ENCODE results near the gene PSME1.

The PSME1 gene

DNA sequence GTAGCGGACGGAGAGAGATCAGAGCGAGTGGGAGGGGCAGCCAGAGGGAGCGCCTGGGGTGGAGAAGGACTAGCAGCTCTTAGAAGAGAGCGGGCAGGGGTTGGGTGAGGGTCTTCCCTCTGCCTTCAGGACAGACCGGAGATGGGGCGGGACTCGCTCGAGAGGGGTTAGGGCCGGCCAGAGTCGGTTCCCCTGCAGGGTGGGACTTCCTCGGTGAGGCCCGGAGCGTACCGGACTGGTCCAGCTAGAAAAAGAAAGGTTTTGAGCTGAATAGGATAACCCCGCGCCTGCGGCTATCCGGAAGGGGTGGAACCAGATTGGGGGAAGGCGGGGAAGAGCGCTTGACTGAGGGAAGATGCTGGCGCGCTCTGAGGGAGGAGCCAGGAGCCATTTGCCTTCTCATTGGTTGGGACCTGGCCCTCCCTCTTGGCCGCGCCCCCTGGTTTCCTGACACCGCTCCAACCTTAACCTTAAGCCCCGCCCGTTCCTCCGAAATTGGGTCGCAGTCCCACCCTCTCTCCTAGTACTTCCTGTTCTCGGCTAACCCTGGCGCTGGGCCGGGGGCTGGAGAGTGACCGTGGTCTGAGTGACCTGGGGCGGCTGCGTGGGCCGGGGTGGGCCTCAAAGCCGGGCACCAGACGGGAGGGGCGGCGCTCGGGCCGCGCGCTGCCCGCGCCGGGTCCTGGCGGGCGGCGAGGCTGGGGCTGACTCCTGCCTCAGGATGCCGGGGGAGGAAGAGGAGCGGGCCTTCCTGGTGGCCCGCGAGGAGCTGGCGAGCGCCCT lies 11.2 kb downstream of the PSME1 start, which contains the start of gene RNF31:
RNF31 (plus strand) TSS at position 521 of the 783 bp plus-strand sequence; CDS start at position 722, 201 bp downstream.
- peak; percentile 97 for DNase-seq (ENCODE audit: low spot score)

DNA sequence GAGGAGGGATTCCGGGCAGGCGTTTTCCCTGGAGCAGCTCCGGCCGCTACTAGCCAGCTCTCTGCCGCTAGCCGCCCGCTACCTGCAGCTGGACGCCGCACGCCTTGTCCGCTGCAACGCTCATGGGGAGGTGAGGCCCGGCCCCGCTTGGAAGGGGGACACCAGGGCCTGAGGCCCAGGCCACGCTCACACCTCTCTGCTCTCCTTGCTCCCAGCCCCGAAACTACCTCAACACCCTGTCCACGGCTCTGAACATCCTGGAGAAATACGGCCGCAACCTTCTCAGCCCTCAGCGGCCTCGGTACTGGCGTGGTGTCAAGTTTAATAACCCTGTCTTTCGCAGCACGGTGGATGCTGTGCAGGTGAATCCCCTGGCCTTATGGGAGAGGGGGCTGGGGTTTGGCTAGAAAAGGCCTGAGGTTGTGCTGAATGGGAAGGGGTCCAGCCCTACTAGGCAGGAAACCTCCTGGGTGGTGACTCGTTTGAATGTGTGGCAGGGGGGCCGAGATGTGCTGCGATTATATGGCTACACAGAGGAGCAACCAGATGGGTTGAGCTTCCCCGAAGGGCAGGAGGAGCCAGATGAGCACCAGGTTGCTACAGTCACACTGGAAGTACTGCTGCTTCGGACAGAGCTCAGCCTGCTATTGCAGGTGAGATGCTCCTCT lies 11.9 kb downstream of the PSME1 start:
- DNase-seq (ENCODE audit: low spot score) = no peak

DNA sequence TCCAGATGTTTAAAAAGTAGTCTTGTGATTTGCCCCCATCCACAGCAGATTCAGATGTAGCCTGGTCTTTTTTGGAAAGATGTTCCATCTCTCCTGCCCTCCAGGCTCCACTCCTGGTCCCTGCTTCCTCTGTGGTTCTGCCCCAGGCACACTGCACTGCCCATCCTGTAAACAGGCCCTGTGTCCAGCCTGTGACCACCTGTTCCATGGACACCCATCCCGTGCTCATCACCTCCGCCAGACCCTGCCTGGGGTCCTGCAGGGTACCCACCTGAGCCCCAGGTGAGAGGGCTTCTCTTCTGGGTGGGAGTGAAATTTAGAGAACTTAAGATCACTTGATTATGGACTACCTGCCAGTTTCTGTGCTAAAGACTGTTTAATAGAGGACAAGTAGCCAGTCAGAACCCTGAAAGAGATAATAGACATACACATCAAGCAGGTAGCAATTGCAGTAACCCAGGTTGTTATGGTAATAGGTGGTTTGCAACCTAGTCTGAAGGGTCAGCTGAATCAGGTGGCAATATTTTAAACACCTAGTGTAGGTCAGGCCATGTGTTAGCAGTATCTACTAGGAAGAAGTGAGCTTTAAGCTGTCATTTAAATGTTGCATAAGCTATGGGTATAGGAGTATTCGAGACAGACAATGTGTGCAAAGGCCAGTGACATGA lies 13.4 kb downstream of the PSME1 start:
- DNase-seq (ENCODE audit: low spot score) = no peak

DNA sequence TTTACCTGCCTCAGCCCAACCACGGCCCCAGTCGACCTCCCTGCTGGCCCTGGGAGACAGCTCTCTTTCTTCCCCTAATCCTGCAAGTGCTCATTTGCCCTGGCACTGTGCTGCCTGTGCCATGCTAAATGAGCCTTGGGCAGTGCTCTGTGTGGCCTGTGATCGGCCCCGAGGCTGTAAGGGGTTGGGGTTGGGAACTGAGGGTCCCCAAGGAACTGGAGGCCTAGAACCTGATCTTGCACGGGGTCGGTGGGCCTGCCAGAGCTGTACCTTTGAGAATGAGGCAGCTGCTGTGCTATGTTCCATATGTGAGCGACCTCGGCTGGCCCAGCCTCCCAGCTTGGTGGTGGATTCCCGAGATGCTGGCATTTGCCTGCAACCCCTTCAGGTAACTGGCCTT lies 14.1 kb downstream of the PSME1 start:
- DNase-seq (ENCODE audit: low spot score) = no peak

DNA sequence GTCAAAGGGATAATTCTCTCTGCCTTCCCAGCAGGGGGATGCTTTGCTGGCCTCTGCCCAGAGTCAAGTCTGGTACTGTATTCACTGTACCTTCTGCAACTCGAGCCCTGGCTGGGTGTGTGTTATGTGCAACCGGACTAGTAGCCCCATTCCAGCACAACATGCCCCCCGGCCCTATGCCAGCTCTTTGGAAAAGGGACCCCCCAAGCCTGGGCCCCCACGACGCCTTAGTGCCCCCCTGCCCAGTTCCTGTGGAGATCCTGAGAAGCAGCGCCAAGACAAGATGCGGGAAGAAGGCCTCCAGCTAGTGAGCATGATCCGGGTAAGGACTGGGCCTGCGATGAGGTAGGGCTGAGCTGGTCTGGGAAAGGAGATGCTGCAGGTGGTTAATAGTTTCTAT lies 14.6 kb downstream of the PSME1 start:
- no peak for DNase-seq (ENCODE audit: low spot score)

DNA sequence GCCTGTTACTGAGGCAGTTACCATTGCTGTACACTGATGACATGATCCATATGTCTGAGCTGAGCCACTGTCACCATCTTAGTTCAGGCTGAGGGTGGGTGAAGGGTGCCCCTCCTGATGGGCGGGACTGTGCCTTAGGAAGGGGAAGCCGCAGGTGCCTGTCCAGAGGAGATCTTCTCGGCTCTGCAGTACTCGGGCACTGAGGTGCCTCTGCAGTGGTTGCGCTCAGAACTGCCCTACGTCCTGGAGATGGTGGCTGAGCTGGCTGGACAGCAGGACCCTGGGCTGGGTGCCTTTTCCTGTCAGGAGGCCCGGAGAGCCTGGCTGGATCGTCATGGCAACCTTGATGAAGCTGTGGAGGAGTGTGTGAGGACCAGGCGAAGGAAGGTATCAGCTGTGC lies 15.0 kb downstream of the PSME1 start:
- no peak for DNase-seq (ENCODE audit: low spot score)

DNA sequence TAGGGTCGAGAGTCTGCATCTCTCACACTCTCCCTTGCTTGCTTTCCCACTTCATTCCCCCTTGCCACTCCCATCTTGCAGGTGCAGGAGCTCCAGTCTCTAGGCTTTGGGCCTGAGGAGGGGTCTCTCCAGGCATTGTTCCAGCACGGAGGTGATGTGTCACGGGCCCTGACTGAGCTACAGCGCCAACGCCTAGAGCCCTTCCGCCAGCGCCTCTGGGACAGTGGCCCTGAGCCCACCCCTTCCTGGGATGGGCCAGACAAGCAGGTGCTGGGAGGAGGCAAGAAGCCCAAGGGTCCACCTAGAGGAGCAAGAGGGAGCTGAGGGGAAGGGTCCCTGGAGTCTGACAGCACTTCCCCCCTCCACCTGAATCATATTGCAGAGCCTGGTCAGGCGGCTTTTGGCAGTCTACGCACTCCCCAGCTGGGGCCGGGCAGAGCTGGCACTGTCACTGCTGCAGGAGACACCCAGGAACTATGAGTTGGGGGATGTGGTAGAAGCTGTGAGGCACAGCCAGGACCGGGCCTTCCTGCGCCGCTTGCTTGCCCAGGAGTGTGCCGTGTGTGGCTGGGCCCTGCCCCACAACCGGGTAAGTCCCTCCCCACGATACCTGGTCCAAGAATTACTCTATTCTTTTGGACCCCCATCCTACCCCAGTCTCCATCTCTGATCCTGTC lies 15.5 kb downstream of the PSME1 start:
- DNase-seq (ENCODE audit: low spot score) = no peak

DNA sequence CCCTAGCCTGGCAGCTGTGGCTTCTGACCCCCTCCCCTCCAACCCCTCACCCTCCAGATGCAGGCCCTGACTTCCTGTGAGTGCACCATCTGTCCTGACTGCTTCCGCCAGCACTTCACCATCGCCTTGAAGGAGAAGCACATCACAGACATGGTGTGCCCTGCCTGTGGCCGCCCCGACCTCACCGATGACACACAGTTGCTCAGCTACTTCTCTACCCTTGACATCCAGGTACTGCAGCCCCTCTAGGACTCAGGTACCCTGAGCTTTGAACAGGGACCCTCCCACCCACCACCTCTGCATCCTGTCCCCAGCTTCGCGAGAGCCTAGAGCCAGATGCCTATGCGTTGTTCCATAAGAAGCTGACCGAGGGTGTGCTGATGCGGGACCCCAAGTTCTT lies 19.1 kb downstream of the PSME1 start:
- no peak for DNase-seq (ENCODE audit: low spot score)

DNA sequence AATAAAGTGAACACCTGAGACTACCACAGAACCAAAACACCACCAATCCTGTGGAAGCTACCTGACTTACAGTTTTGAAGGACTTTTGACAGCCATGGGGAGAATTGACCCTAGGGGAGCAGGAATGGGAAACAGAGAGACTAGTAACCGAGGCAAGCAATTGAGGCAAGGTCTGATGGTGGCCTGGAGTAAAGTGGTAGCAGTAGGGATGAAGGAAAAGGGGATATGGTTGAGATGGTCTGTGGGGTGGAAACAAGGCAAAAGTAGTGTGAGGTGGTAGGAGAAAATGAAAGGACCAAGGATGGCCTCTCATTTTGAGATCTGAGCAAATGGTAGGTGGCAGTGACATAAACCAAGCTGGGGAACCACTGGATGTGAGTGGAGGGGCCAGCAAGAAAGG lies 20.8 kb downstream of the PSME1 start:
- DNase-seq (ENCODE audit: low spot score) = no peak

DNA sequence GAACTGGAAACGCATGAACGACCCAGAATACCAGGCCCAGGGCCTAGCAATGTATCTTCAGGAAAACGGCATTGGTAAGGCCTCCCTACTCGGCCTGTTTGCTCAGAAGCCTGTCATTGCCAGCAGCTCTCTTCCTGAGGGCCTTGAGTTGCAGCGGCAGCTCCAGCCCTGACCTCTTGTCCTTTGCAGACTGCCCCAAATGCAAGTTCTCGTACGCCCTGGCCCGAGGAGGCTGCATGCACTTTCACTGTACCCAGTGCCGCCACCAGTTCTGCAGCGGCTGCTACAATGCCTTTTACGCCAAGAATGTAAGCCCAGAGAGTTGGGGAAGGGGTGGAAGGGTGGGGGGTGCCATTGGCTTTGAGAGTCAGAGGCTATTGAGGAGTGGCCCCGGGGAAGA lies 21.3 kb downstream of the PSME1 start:
- no peak for DNase-seq (ENCODE audit: low spot score)

DNA sequence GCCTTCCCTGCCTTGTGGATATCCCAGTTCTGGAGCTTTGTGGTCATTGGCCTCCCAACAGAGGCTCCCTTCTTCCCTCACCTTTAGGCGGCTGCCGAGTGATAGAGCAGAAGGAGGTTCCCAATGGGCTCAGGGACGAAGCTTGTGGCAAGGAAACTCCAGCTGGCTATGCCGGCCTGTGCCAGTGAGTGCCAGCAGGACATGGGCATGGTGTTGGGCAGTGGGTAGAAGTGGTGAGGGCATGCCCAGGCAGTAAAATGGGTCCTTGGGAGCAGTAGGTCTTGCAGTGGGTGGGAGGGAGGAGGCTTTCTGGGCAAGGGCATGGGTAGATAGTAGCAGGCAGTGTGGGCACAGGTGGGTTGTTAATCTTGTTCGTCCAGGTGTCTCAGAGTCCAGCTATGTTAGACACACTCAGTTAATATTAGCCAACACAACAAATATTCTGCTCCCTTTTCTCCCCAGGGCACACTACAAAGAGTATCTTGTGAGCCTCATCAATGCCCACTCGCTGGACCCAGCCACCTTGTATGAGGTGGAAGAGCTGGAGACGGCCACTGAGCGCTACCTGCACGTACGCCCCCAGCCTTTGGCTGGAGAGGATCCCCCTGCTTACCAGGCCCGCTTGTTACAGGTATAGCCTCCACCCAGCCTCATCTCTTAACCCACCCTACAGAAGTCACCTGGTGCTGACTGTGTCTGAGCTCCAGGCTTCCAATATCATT lies 23.9 kb downstream of the PSME1 start:
- DNase-seq (ENCODE audit: low spot score) = no peak

DNA sequence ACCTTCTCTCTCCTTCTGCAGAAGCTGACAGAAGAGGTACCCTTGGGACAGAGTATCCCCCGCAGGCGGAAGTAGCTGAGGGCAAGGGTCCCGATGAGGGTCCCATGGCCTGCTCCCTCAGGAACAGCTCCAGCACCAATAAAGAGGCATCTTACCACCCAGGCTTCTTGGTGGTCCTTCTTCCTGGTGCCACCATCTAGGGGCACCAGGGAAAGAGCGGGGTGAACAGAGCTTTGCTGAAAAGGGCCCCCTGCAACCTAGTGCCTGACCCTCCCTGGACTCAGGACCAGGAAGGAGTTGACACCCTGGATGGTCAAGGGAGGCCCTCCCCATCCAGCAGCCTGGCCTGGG lies 24.5 kb downstream of the PSME1 start:
- DNase-seq (ENCODE audit: low spot score) = no peak

DNA sequence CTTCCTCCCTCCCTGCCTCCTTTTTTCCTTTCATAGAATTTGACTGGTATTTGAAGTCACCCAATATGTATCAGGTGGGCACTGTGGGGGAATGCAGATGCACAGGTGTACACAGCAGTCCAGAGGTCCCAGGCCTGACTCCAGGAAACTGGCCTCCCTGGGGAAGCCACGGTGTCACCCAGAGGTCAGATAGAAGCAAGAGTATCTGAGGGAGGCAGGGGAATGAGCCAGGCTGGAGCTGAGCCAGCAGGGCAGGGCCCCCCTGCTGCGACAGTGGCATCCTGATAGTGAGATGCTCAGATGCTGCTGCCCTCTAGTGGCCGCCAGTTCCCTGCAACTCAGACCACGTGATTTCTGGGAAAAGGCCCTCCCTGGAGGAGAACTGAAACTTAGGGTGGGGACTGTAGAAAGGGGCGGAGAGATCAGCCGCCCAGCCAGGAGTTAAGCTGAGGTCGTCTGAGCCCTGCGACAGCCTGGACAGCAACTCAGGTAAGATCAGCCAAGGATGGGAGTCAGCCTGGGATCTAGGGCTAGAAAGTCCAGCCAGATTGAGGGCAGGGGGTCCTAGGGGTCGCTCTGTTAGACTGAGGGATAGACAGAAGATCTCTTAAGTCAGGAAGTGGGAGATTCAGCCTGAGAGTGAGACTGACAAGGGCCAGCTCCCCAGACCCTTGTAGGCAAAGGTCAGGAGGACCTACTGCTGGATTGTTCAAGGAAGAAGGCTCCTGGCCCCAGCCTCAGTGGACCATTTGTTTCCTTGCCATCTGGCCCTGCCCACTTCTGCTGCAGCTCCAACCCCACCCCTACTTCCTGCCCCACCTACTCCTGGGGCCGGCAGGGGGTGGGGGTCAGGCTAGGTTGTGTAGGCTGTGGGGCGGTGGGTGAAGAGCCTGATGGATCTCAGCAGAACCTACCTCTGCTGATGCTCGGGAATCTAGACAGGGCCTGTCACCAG lies 25.1 kb downstream of the PSME1 start, which contains the start of gene IRF9:
IRF9 (plus strand) TSS at position 416 of the 955 bp plus-strand sequence. CDS start 880 bp downstream, outside the sequence.
- DNase-seq (ENCODE audit: low spot score) = peak; percentile 98

DNA sequence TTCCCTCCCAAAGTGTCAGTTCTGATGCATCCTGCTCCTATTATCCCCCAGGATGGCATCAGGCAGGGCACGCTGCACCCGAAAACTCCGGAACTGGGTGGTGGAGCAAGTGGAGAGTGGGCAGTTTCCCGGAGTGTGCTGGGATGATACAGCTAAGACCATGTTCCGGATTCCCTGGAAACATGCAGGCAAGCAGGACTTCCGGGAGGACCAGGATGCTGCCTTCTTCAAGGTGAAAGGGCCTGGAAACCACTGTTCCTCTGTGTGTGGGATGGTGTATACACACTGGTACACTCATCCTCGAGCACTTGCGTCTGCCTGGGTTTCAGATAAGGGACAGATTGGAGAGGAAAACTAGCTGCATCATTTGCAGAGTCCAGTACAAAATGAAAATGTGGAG lies 26.1 kb downstream of the PSME1 start:
- DNase-seq (ENCODE audit: low spot score) = peak; percentile 40

DNA sequence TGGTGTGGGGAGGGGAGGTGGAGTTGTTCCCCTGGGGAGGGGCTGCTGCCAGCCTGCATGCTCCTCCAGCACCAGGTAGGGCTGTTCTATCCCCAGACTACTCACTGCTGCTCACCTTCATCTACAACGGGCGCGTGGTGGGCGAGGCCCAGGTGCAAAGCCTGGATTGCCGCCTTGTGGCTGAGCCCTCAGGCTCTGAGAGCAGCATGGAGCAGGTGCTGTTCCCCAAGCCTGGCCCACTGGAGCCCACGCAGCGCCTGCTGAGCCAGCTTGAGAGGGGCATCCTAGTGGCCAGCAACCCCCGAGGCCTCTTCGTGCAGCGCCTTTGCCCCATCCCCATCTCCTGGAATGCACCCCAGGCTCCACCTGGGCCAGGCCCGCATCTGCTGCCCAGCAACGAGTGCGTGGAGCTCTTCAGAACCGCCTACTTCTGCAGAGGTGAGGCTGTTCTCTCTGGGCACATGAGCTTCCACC lies 28.6 kb downstream of the PSME1 start:
- no peak for DNase-seq (ENCODE audit: low spot score)

DNA sequence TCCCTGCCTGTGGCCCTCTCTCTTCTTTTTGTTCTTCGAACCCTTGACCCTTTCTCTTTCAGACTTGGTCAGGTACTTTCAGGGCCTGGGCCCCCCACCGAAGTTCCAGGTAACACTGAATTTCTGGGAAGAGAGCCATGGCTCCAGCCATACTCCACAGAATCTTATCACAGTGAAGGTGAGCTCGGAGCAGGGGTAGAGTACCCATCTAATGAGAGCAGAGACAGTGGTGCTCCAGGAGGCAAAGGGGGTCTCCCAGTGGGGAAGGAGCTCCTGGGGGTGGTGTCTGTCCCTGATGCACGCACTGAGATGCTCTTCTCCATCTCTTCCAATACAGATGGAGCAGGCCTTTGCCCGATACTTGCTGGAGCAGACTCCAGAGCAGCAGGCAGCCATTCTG lies 29.8 kb downstream of the PSME1 start:
- no peak for DNase-seq (ENCODE audit: low spot score)

DNA sequence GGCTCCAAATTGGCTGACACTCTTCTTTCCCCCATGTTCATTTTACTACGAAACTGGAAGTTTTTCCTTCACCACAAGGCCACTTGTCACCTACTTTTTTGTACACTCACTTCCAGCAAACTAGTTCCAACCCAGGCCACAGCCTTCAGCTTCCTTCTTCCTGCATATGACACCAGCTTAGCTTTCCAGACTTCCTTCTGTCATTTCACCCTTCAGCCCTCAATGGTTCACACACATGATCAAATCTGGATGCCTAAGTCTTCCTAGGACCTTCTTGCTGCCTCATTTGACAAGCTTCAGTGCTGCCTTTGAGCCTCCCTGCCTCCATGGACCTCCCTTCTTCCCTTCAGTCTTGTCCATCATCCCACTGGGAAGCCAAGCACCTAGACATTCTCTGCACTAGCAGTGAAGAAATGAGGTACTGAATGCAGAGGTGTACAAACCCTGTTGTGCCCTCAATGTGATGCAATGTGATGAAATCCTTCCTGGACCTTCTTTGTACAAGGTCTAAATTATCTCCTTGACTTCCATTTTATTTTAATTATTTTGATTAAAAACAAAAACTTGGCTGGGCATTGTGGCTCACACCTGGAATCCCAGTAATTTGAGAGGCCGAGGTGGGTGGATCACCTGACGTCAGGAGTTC lies 31.6 kb downstream of the PSME1 start:
- DNase-seq (ENCODE audit: low spot score) = no peak

DNA sequence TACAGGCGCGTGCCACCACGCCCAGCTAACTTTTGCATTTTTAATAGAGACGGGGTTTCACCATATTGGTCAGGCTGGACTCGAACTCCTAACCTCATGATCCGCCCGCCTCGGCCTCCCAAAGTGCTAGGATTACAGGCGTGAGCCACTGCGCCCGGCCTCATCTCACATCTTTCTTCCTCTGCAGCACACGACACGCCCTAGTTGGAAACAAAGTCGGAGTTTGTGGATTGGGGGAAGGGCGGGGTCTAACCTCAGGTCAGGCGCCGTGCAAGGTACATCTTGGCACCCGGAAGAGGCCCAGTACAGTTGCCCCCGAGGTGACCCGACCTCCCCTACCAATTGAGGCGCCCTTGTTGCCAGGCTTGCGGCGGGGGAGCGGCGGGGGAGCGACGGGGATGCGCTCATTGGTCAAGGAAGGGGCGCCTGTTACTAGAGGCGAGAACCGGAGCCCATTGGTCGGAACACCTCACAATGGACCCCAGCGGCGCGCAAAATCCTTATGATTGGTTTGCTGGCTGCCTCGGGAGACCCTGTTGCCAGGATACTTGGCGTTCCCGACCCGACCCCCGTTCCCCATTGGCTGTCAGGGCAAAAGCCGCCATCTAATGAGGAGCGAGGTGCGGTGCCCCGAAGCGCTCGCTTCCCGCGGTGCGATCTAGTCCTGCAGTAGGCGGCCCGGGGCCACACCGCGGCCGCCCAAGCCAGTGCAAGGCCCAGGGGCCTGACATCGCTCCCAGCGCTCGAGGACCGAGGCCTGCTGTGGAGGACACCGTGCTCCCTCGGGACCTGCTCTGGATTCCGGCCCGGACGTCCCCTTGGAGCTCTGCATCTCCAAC lies 35.6 kb downstream of the PSME1 start, which contains the start of gene REC8:
REC8 (plus strand) TSS at position 659 of the 839 bp plus-strand sequence. CDS start 473 bp downstream, outside the sequence.
- DNase-seq (ENCODE audit: low spot score) = no peak

Measured in AG08395 (cell line).